GM23338 (cell line): Measurements from ENCODE around the gene LARGE1. TPM values are rescaled to one million over a fixed set of nuclear protein-coding genes. Genes with fewer than 3 reads are reported as not detected.

Source experiments
- ATAC-seq: fragments of 200-7000 bp; cut with Tn5 transposase; 3 replicates; pipeline ENCODE4 v1.9.1; 2020
- DNase-seq: peaks from one replicate; pipeline ENCODE4 v3.0.0-alpha.2; 2015; ENCODE audit warnings: low spot score
- H2AFZ ChIP-seq: fragments of 200-600 bp; sonication (generic); 2 replicates; pipeline ENCODE4 v1.8.0; 2016; ENCODE audit warnings: antibody characterized with exemption, mild to moderate bottlenecking, moderate library complexity
- H3F3A ChIP-seq: fragments of 200-600 bp; sonication (generic); replicated peaks from 2 replicates; pipeline ENCODE4 v1.8.0; 2017; ENCODE audit warnings: antibody characterized with exemption, mixed run types, low read depth
- H3K27ac ChIP-seq: fragments of 200-600 bp; sonication (generic); 2 replicates; pipeline ENCODE4 v1.6.1; 2016; ENCODE audit warnings: low read depth
- H3K27me3 ChIP-seq: fragments of 200-600 bp; sonication (generic); 2 replicates; pipeline ENCODE4 v1.8.0; 2016; ENCODE audit warnings: mild to moderate bottlenecking, mixed run types, moderate library complexity; ENCODE audit not compliant: insufficient read depth
- H3K36me3 ChIP-seq: fragments of 200-600 bp; sonication (generic); 2 replicates; pipeline ENCODE4 v1.8.0; 2016; ENCODE audit warnings: mild to moderate bottlenecking; ENCODE audit not compliant: insufficient read depth
- H3K4me1 ChIP-seq: fragments of 200-600 bp; sonication (generic); 2 replicates; pipeline ENCODE4 v1.8.0; 2016; ENCODE audit warnings: mild to moderate bottlenecking, moderate library complexity; ENCODE audit not compliant: insufficient read depth
- H3K4me2 ChIP-seq: fragments of 200-600 bp; sonication (generic); 2 replicates; pipeline ENCODE4 v1.7.1; 2017; ENCODE audit warnings: mixed run types
- H3K4me3 ChIP-seq: fragments of 200-600 bp; sonication (generic); 2 replicates; pipeline ENCODE4 v1.6.1; 2016; ENCODE audit warnings: mixed run types
- H3K79me2 ChIP-seq: fragments of 200-600 bp; sonication (generic); replicated peaks from 2 replicates; pipeline ENCODE4 v1.8.0; 2017; ENCODE audit warnings: mild to moderate bottlenecking; ENCODE audit not compliant: insufficient read depth
- H3K9me2 ChIP-seq: fragments of 200-600 bp; sonication (generic); 2 replicates; pipeline ENCODE4 v1.8.0; 2017; ENCODE audit not compliant: insufficient read depth
- H4K20me1 ChIP-seq: fragments of 200-600 bp; sonication (generic); replicated peaks from 2 replicates; pipeline ENCODE4 v1.8.0; 2017; ENCODE audit warnings: mild to moderate bottlenecking; ENCODE audit not compliant: insufficient read depth
- H3K27ac Mint-ChIP-seq: 2 replicates; pipeline ENCODE4 v1.8.0; 2020; ENCODE audit warnings: inconsistent platforms, mild to moderate bottlenecking, moderate library complexity, mixed read lengths
- H3K27me3 Mint-ChIP-seq: 3 replicates; pipeline ENCODE4 v1.8.0; 2022; ENCODE audit warnings: low read depth, mild to moderate bottlenecking, moderate library complexity, mixed read lengths, inconsistent platforms; ENCODE audit not compliant: insufficient read depth, poor library complexity
- H3K36me3 Mint-ChIP-seq: 3 replicates; pipeline ENCODE4 v1.8.0; 2021; ENCODE audit warnings: low read depth, mild to moderate bottlenecking, inconsistent platforms, moderate library complexity, mixed read lengths
- H3K4me1 Mint-ChIP-seq: 3 replicates; pipeline ENCODE4 v1.8.0; 2020; ENCODE audit warnings: mild to moderate bottlenecking, inconsistent platforms, mixed read lengths
- H3K4me3 Mint-ChIP-seq: 3 replicates; pipeline ENCODE4 v1.8.0; 2021; ENCODE audit warnings: moderate library complexity, mild to moderate bottlenecking, inconsistent platforms, mixed read lengths
- H3K9me3 Mint-ChIP-seq: 3 replicates; pipeline ENCODE4 v1.8.0; 2020; ENCODE audit warnings: moderate library complexity, mild to moderate bottlenecking, inconsistent platforms, mixed read lengths
- CREB1 ChIP-seq: fragments of 250-450 bp; sonication (Bioruptor Pico); IDR thresholded peaks from 2 replicates; pipeline ENCODE4 v1.5.0; 2020; ENCODE audit warnings: low read depth, mild to moderate bottlenecking, moderate library complexity
- EZH2 ChIP-seq: fragments of 200-600 bp; sonication (generic); IDR thresholded peaks from one replicate; pipeline ENCODE4 v1.8.0; 2017; ENCODE audit warnings: antibody characterized with exemption, mild to moderate bottlenecking, low read depth; ENCODE audit not compliant: unreplicated experiment
- EZH2phosphoT487 ChIP-seq: fragments of 200-600 bp; sonication (generic); IDR thresholded peaks from one replicate; pipeline ENCODE4 v1.8.1; 2018; ENCODE audit warnings: antibody characterized with exemption; ENCODE audit not compliant: unreplicated experiment
- JUNB ChIP-seq: IDR thresholded peaks from one replicate; pipeline ENCODE4 v1.6.1; 2016; ENCODE audit warnings: antibody characterized with exemption; ENCODE audit not compliant: unreplicated experiment
- NANOG ChIP-seq: IDR thresholded peaks from 2 replicates; pipeline ENCODE4 v1.6.1; 2016; ENCODE audit warnings: antibody characterized with exemption, borderline replicate concordance
- POLR2AphosphoS5 ChIP-seq: IDR thresholded peaks from 2 replicates; pipeline ENCODE4 v1.6.1; 2016; ENCODE audit warnings: antibody characterized with exemption, low read depth
- STAT1 ChIP-seq: IDR thresholded peaks from one replicate; pipeline ENCODE4 v1.6.1; 2016; ENCODE audit warnings: antibody characterized with exemption; ENCODE audit not compliant: unreplicated experiment
- ZNF114 ChIP-seq: fragments of 250-450 bp; sonication (Bioruptor Pico); IDR thresholded peaks from 2 replicates; pipeline ENCODE4 v1.5.0; 2020; ENCODE audit warnings: mild to moderate bottlenecking, moderate library complexity
- ZNF331 ChIP-seq: fragments of 250-450 bp; sonication (Bioruptor Pico); IDR thresholded peaks from 2 replicates; pipeline ENCODE4 v1.5.0; 2020; ENCODE audit warnings: low read depth, mild to moderate bottlenecking, moderate library complexity
- polyA plus RNA-seq: library from polyadenylated mRNA; unstranded; fragments of >200 nt; fragmentation: Nextera tagmentation; extraction: Ambion mirVana; gene quantifications from 2 replicates; pipeline ENCODE4 v1.2.1, GENCODE V29; 2016
- total RNA-seq: library from RNA; depleted of rRNA; stranded (reverse); fragments of >200 nt; shearing (Covaris generic); gene quantifications from 2 replicates; pipeline ENCODE4 v1.2.3, GENCODE V29; 2014
- TF ChIP-seq, protein P1 (sequence below): IDR thresholded peaks from 2 replicates; pipeline ENCODE4 v1.6.1; 2016; ENCODE audit warnings: antibody characterized with exemption
- TF ChIP-seq, protein P2 (sequence below): IDR thresholded peaks from one replicate; pipeline ENCODE4 v1.6.1; 2018; ENCODE audit warnings: antibody characterized with exemption; ENCODE audit not compliant: unreplicated experiment
- TF ChIP-seq, protein P3 (sequence below): fragments of 250-450 bp; sonication (Bioruptor Pico); IDR thresholded peaks from 2 replicates; pipeline ENCODE4 v1.5.0; 2020; ENCODE audit warnings: mild to moderate bottlenecking, moderate library complexity
- TF ChIP-seq, protein P4 (sequence below), 2 experiments: fragments of 200-600 bp in 1 of 2; sonication (generic) in 1 of 2; conservative IDR thresholded peaks; 2 replicates each; pipeline versions ENCODE4 v1.5.1 to v1.6.1; 2016 to 2017; ENCODE audit warnings: antibody characterized with exemption in 2 of 2, low read depth in 2 of 2, mild to moderate bottlenecking in 2 of 2, moderate library complexity in 1 of 2

LARGE1 gene
- total and polyA plus RNA-seq, 2 experiments from 2014 or later = 12.8 to 75.6 TPM

DNA sequence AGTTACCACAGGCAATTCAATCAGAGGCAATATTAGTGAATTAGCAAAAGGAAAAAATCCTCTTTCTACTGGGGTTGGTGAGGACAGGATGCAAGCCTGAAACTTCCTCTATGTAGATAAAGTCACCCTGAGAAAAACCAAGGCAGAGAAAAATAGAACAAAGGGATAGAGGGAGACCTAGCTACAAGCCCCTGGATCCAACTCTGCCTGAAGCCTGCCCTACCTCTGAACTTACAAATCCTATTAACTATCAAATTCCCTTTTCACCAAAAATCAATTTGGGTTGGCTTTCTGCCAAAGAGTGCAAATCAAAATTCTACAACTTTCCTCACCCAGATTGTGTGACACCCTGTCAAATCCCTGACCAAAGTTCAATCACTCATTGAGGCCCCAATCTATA is 161.3 kb downstream of the LARGE1 start:
- peaks cover 47% of the 10 kb centered on the region for H4K20me1 ChIP-seq
- no peak overlapping the region for H3K4me3 ChIP-seq
- H3K36me3 ChIP-seq = no peaks in the 10 kb centered on the region
- no peak overlapping the region for H2AFZ ChIP-seq
- no peaks in the 10 kb centered on the region for H3K9me3 Mint-ChIP-seq
- H3K9me2 ChIP-seq = no peaks in the 10 kb centered on the region
- no peak overlapping the region for H3K4me3 Mint-ChIP-seq
- peaks cover 46% of the 10 kb centered on the region for H3K4me1 Mint-ChIP-seq
- H3K4me1 ChIP-seq = peaks cover 30% of the 10 kb centered on the region
- H3K4me2 ChIP-seq = no peak overlapping the region
- no peak overlapping the region for H3K27ac ChIP-seq
- H3K36me3 Mint-ChIP-seq = peaks cover 49% of the 10 kb centered on the region
- H3K79me2 ChIP-seq = peaks cover 98% of the 10 kb centered on the region
- TF ChIP-seq, protein P1, sequence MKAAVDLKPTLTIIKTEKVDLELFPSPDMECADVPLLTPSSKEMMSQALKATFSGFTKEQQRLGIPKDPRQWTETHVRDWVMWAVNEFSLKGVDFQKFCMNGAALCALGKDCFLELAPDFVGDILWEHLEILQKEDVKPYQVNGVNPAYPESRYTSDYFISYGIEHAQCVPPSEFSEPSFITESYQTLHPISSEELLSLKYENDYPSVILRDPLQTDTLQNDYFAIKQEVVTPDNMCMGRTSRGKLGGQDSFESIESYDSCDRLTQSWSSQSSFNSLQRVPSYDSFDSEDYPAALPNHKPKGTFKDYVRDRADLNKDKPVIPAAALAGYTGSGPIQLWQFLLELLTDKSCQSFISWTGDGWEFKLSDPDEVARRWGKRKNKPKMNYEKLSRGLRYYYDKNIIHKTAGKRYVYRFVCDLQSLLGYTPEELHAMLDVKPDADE = no peak
- TF ChIP-seq CREB1 (CRISPR knock-in tag) = no peak
- TF ChIP-seq JUNB = no peak
- TF ChIP-seq NANOG = no peak
- no peak for TF ChIP-seq POLR2AphosphoS5
- TF ChIP-seq ZNF114 (CRISPR knock-in tag) = no peak
- no peak for TF ChIP-seq EZH2
- TF ChIP-seq, protein P2, sequence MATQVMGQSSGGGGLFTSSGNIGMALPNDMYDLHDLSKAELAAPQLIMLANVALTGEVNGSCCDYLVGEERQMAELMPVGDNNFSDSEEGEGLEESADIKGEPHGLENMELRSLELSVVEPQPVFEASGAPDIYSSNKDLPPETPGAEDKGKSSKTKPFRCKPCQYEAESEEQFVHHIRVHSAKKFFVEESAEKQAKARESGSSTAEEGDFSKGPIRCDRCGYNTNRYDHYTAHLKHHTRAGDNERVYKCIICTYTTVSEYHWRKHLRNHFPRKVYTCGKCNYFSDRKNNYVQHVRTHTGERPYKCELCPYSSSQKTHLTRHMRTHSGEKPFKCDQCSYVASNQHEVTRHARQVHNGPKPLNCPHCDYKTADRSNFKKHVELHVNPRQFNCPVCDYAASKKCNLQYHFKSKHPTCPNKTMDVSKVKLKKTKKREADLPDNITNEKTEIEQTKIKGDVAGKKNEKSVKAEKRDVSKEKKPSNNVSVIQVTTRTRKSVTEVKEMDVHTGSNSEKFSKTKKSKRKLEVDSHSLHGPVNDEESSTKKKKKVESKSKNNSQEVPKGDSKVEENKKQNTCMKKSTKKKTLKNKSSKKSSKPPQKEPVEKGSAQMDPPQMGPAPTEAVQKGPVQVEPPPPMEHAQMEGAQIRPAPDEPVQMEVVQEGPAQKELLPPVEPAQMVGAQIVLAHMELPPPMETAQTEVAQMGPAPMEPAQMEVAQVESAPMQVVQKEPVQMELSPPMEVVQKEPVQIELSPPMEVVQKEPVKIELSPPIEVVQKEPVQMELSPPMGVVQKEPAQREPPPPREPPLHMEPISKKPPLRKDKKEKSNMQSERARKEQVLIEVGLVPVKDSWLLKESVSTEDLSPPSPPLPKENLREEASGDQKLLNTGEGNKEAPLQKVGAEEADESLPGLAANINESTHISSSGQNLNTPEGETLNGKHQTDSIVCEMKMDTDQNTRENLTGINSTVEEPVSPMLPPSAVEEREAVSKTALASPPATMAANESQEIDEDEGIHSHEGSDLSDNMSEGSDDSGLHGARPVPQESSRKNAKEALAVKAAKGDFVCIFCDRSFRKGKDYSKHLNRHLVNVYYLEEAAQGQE = no peak
- TF ChIP-seq, protein P3, sequence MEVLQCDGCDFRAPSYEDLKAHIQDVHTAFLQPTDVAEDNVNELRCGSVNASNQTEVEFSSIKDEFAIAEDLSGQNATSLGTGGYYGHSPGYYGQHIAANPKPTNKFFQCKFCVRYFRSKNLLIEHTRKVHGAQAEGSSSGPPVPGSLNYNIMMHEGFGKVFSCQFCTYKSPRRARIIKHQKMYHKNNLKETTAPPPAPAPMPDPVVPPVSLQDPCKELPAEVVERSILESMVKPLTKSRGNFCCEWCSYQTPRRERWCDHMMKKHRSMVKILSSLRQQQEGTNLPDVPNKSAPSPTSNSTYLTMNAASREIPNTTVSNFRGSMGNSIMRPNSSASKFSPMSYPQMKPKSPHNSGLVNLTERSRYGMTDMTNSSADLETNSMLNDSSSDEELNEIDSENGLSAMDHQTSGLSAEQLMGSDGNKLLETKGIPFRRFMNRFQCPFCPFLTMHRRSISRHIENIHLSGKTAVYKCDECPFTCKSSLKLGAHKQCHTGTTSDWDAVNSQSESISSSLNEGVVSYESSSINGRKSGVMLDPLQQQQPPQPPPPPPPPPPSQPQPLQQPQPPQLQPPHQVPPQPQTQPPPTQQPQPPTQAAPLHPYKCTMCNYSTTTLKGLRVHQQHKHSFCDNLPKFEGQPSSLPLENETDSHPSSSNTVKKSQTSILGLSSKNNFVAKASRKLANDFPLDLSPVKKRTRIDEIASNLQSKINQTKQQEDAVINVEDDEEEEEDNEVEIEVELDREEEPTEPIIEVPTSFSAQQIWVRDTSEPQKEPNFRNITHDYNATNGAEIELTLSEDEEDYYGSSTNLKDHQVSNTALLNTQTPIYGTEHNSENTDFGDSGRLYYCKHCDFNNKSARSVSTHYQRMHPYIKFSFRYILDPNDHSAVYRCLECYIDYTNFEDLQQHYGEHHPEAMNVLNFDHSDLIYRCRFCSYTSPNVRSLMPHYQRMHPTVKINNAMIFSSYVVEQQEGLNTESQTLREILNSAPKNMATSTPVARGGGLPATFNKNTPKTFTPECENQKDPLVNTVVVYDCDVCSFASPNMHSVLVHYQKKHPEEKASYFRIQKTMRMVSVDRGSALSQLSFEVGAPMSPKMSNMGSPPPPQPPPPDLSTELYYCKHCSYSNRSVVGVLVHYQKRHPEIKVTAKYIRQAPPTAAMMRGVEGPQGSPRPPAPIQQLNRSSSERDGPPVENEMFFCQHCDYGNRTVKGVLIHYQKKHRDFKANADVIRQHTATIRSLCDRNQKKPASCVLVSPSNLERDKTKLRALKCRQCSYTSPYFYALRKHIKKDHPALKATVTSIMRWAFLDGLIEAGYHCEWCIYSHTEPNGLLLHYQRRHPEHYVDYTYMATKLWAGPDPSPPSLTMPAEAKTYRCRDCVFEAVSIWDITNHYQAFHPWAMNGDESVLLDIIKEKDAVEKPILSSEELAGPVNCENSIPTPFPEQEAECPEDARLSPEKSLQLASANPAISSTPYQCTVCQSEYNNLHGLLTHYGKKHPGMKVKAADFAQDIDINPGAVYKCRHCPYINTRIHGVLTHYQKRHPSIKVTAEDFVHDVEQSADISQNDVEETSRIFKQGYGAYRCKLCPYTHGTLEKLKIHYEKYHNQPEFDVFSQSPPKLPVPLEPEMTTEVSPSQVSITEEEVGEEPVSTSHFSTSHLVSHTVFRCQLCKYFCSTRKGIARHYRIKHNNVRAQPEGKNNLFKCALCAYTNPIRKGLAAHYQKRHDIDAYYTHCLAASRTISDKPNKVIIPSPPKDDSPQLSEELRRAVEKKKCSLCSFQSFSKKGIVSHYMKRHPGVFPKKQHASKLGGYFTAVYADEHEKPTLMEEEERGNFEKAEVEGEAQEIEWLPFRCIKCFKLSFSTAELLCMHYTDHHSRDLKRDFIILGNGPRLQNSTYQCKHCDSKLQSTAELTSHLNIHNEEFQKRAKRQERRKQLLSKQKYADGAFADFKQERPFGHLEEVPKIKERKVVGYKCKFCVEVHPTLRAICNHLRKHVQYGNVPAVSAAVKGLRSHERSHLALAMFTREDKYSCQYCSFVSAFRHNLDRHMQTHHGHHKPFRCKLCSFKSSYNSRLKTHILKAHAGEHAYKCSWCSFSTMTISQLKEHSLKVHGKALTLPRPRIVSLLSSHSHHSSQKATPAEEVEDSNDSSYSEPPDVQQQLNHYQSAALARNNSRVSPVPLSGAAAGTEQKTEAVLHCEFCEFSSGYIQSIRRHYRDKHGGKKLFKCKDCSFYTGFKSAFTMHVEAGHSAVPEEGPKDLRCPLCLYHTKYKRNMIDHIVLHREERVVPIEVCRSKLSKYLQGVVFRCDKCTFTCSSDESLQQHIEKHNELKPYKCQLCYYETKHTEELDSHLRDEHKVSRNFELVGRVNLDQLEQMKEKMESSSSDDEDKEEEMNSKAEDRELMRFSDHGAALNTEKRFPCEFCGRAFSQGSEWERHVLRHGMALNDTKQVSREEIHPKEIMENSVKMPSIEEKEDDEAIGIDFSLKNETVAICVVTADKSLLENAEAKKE (CRISPR knock-in tag) = no peak
- TF ChIP-seq ZNF331 = no peak
- no peak for TF ChIP-seq STAT1
- TF ChIP-seq EZH2phosphoT487 = no peak
- TF ChIP-seq, protein P4, sequence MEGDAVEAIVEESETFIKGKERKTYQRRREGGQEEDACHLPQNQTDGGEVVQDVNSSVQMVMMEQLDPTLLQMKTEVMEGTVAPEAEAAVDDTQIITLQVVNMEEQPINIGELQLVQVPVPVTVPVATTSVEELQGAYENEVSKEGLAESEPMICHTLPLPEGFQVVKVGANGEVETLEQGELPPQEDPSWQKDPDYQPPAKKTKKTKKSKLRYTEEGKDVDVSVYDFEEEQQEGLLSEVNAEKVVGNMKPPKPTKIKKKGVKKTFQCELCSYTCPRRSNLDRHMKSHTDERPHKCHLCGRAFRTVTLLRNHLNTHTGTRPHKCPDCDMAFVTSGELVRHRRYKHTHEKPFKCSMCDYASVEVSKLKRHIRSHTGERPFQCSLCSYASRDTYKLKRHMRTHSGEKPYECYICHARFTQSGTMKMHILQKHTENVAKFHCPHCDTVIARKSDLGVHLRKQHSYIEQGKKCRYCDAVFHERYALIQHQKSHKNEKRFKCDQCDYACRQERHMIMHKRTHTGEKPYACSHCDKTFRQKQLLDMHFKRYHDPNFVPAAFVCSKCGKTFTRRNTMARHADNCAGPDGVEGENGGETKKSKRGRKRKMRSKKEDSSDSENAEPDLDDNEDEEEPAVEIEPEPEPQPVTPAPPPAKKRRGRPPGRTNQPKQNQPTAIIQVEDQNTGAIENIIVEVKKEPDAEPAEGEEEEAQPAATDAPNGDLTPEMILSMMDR (conservative IDR thresholded peaks at IDR 0.05; ENCODE audit: low read depth in 2 of 2) = no peak
- ATAC-seq = no peak
- H3K27me3 ChIP-seq = no peaks in the 10 kb centered on the region
- H3F3A ChIP-seq = 0 out of 2 replicates have a peak, but pooled peaks cover 5% of the 10 kb centered on the region
- no peak for DNase-seq
- peaks cover 16% of the 10 kb centered on the region for H3K27me3 Mint-ChIP-seq
- no peak overlapping the region; the same call in 1 of the 2 replicates for H3K27ac Mint-ChIP-seq
